ENCODE data around the gene KIDINS220.
"Not testable (repeated sequence)": the region's sequence is repeated elsewhere in the genome, so short reads cannot be mapped to it uniquely, and the experiment has no call there.

KIDINS220 gene

DNA sequence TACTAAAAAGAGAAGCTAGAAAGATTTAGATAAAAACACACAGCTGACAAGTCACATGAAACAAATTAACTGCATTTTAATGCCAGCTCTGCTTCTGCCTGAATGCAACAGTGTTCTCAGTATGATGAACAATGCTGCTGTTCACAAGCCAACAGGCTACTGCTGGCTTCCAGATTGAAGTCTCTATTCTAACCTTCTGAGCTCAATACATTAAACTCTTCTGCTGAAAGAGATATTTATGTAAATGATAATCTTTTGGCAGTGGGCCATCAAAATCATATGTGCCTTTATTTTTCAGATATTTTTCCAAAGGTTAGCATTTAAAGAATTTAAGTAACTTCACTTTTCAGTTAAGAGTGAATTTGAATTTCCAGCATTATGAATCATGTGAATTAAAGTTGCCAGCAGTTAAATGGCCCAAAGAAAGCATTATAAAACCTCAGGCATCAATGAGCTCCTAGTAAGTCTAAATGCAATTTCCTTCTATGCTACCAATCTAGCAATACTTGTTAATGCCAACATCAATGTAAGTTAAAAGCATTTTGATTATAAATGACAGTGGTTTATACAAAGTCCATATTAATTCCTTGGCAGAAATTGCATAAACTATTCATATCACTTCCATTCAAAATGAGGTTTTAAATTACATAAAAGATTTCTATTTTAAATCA is 83.2 kb downstream of the KIDINS220 start:
- DNase-seq (ENCODE audit: low spot score) = peak; percentile 40

DNA sequence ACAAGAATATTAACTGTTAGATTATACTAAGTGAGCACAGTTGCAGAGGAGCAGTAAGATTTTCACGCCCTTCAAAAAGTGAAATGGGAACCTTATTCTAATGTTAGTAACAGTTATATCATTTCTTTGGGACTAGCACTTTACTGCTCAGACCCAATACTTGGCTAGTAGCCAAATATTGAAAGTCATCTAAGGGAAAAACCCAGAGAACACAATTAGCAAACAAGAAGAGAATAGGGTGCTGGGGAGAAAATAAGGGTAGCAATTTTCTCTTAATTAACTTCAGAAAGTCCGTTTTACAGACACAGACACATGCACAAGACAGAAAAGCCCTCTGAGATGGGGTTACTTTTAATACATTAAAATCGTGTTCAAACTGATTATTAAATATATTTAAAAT is 83.8 kb downstream of the KIDINS220 start:
- no peak for DNase-seq (ENCODE audit: low spot score)

DNA sequence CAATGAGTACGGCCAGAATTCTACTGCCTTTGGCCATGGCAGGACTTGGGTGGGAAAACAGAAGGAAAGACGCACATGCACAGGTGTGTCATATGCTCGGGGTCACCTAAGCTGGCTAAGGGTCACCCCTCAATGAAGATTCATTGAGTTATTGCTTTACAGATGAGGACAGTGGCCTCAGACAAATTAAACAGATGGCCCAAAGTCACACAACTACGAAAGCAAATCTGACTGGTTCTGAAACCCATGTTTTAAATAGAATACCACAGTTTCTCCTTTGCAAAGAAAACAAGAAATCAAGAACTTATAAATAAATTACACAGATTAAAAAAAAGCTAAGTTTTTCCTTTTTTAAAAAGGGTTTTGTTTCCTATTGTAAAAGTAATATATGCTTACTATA is 85.0 kb downstream of the KIDINS220 start:
- no peak for DNase-seq (ENCODE audit: low spot score)

DNA sequence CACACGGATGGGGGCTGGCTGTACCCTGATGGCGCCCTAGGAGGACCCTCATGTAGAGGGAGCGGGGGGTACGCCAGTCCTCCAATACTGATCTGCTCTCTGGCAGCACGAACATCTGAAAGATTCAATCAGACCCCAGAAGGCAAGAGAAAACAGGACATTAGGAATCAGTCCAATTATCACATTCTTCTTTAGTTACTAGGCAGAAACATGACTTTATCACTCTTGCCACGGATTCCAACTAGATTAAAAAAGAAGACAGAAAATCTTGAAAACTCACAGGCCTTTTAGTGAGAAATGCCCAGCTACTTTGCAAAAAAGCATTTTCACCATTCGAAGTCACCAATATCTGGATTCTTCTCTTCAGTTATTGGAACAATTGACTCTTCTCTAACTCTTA is 87.2 kb downstream of the KIDINS220 start:
- DNase-seq (ENCODE audit: low spot score) = peak; percentile 19

DNA sequence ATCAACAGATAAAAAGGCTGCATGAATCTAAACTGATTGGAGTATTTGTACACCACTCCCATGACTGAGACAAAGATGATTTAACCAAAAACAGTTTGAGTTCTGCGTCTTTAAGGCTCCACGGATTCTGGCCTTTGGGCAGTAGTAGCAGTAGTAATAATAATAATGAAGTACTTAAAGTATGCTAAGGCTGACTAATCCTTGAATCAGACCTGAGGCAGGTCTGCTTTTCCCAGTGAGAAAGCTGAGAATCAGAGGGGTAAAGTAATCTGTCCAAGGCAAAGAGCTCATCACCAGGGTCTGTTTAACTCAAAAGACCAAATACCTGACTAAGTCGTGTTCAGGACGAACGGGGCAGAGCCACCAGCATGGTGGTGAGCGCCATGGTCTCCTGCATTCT is 94.2 kb downstream of the KIDINS220 start:
- no peak for DNase-seq (ENCODE audit: low spot score)

DNA sequence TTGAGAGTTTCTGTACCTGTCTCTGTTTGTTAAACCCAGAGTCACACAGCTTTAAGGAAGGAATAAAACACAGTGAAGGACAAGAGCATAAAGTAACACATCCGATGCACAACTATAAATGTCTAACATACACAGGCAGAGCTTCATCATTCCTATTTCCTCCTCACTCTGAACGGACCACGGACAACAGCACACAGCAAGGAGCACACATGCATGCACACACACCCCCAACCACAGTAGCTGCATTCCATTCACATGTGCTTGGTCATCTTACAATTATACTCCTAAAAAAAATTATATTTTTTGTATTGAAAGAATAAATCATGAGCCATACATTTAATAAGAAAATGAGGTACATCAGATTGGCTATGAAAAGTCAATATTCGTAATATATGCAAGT is 97.3 kb downstream of the KIDINS220 start:
- no peak for DNase-seq (ENCODE audit: low spot score)

DNA sequence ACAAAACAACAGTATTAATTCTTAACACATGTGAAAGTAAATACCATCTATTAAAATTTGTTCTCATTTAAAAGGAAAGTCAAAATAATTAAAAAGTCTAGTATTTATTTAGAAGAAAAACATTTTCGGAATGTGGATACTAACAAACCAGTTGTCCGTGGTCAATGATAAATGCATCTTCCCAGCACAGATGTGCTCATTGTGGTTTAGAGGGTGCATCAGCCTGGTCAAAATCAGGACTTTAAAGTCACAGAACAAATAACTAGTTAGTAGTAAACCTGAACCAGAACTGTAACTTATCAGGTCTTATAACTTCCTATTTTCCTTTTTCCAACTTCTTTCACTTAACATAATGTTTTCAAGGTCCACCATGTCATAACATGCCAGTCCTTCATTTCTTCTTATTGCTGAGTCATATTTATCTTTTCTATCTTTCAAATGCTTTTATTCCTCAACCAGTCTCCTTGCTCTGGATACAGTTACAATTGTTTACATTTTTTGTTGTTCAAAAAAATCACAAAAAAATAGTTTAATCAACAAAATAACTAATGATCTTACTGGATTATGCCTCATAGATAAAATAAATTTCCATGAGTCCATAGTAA is 99.7 kb downstream of the KIDINS220 start:
- DNase-seq (ENCODE audit: low spot score) = peak; percentile 57

DNA sequence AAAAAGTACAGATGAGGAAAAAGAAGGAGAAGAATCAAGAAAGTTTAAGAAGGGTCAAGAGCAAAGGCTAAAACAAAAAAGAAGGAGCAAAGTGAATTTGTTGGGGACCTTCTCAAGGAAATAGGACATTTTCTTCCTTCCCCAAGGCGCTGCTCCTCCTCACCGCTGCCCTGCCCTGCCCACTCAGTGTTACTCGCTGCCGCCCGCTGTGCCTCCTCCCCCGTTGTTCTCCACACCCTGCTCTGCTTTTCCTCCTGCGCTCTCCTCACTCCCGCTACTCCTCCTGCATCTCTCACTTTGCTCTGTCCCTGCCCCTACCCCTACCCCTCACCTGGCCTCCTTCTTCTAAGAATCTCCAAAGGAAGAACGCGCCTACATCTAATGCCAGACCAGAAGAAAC is 104.8 kb downstream of the KIDINS220 start:
- no peak for DNase-seq (ENCODE audit: low spot score)

DNA sequence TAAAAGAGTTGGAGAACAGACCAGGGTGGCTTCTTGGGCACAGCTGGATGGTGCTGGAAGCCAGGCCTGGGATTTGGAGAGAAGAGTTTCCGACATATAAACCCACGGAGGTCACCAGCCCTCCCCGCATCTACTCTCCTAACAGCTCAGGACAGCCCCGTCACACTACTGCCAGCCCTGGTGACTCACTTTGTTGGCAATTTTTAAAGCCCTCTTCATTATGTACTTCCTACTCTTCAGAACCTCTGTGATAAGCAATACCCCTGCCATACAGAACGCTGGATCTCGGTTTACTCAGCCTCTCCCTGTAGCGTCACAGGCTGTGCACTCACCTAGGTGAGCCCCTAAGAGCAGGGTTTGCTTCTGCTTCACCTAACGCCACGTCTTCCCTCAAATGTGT is 107.5 kb downstream of the KIDINS220 start:
- DNase-seq (ENCODE audit: low spot score) = no peak

DNA sequence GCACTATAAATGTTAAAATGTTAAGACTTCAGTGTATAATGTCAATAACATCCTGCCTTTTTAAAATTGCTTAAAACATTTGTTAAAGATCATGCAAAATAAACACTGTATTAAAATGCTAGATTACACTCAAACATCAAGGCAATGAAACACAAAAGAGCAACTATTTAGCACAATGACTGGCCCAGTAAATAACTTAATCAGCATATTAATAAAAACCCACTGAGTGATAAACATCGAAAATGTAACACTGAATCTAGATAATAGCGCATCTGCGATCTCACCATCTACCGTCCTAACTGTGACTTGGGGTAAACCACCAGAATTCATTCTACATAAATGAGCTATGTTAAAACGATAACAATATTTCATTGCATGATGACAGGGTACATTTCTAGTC is 108.3 kb downstream of the KIDINS220 start:
- DNase-seq (ENCODE audit: low spot score) = not testable (repeated sequence)

DNA sequence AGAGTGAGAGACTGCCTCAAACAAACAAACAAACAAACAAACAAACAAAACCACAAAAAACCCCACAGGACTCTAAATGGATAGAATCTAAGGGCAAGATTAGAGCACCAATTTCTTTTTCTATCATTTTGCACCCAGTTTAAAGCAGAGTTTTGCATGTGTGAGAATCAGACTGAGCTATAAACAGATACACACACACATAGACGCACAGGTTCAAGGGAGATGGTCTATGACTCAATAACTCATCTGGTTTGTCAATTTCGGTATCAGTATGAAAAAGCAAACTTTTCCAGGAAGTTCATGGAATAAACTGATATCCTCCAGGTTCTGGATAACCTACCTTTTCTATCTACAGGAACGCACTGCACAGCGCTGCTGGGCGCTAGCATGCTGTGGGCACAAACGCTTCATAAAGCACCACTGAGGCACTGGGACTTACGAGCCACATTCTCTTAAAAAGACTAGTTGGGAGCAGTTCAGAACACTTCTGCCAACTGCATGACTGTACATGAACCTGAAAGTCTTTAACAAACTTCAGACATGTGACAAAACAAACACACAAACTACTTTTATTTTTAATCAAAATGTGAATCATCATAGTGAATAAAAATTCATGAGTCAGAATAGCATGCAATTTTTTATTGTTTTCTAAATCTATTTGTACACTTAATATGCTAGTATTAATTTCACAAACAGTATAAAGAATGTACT is 109.0 kb downstream of the KIDINS220 start:
- DNase-seq (ENCODE audit: low spot score) = no peak

DNA sequence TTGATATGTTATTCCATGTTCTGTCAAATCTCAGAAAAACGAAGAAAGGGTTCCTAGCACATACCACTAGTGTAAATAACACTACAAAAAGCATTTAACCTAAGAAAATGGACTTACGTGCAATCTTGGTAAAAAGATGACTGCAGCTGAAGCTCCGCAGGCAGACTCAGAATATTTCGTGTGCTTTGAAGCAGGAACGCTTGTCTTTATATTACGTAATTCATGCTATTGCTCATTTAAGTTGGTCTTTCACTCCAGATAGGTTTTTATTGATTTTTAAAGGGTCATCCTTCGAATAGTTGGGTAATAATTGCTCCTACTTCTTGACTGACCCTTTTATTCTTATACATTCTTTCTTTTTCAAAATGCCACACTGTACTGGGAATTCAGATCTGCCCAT is 111.6 kb downstream of the KIDINS220 start:
- DNase-seq (ENCODE audit: low spot score) = no peak

DNA sequence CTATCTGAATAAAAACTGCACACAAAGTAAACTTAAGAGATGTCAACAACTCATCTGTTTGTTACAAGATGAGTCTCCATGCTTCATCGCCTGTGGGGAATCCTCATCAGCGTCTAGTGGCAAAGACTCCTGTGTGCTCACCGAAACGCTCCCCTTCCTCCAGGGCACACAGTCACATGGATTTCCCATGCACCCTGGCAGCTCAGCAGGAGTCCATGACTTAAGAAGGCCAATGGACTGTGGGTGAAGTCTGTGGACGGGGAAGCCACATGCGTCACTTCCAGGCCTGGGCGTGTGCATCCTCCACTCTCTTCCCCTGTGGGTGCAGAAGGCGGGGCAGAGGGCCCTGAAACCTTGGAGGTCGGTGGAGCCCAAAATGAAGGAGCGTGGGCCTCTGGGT is 114.4 kb downstream of the KIDINS220 start:
- DNase-seq (ENCODE audit: low spot score) = no peak

DNA sequence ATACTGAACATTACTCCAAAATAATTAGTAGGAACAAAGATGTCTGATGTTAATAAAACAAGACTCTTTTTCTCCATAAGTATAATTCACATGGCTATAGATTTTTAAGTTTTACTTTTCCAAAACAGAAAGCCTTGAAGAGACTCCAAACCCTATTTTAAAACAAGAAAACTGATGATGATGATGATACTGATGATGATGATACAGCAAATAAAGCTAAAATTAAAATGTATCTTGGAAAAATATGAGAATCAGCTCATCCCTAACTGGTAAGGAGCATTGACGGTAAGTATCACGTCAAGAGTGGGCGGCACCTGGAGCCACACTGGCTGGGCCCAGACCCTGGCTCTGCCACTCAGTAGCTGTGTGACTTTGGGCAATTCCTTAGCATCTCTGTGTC is 116.0 kb downstream of the KIDINS220 start:
- no peak for DNase-seq (ENCODE audit: low spot score)

DNA sequence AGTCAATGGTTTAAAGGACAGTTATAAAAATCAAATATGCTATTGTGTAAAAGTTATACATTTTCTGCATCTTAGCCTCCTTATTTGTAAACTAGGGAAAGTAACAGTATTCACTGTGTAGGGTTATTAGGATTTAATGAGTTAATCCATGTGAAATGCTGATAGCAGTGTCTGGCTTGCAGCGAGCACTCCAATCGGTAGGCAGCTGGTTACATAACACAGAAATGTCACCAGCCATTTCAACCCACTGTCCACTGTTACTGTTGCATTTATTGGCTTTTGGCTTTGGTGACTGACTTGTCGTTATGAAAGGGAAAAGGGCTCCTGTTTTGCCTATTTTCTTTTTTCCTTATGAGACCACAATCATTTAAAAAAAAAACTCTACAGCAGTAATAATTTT is 116.7 kb downstream of the KIDINS220 start:
- DNase-seq (ENCODE audit: low spot score) = no peak

DNA sequence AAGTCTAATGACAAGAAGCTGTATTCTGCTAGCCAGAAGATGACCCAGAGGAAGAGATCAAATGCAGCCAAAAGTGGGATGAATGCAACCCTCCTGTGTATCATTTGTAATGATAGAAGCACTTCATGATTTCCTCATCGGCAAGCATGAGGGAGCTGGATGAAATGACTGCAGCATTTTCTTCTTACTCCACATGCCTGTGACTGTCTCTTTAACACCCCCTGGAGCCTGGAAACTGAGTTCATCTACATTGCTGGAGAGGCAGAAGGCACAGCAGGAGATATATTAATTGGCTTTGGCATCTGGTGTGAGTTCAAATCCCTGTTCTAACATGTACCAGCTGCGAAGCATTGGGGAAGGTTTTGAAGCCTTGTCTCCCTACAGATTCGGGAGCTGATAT is 117.9 kb downstream of the KIDINS220 start:
- peak; percentile 39 for DNase-seq (ENCODE audit: low spot score)

DNA sequence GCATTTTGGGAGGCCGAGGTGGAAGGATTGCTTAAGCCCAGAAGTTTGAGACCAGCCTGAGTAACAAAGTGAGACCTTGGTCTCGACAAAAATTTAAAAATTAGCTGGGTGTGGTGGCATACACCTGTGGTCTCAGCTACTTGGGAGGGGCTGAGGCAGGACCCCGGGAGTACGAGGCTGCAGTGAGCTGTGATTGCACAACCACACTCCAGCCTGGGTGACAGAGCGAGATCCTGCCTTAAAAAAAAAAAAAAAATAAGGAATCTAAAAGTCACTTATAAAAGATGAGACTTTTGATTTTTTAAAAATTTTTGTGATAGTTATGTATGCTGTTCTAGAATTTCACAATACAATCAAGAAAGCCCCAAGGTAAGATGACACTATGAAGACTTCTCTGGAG is 122.4 kb downstream of the KIDINS220 start:
- DNase-seq (ENCODE audit: low spot score) = no peak

DNA sequence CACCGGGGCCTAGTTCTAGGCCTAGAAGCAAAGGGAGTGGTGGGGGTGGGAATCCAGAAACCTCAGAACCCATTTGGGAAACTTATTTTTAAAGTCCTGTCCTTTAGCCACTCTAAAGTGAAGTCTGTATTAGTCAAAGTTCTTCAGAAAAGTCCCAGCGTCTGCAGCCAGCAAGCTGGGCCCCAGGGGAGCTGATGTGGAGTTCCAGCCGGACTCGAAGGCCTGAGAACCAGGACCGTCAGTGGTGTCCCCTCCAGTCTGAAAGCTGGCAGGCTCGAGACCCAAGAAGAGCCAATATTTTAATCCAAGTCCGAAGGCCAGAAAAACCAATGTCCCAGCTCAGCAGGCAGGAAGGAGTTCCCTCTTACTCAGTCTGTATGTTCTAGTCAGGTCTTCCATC is 123.1 kb downstream of the KIDINS220 start:
- no peak for DNase-seq (ENCODE audit: low spot score)

DNA sequence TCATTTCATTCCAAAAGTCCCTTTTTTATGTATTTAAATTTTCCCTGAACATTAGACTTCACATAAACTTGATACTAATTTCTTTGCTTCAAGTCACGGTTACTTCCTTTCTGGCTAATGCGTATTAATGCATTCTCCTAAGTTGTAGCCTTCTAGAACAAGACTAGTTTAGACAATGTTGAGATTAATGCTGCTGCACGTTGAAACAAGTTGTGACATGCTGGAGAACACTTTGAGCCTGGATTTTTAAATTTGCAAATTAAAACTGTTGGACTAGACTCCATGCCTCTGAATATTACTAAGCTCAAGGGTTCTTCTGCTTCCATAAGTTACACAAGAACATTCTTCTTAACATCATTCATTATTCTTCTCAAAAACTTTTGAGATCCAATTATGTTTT is 126.5 kb downstream of the KIDINS220 start:
- DNase-seq (ENCODE audit: low spot score) = no peak

DNA sequence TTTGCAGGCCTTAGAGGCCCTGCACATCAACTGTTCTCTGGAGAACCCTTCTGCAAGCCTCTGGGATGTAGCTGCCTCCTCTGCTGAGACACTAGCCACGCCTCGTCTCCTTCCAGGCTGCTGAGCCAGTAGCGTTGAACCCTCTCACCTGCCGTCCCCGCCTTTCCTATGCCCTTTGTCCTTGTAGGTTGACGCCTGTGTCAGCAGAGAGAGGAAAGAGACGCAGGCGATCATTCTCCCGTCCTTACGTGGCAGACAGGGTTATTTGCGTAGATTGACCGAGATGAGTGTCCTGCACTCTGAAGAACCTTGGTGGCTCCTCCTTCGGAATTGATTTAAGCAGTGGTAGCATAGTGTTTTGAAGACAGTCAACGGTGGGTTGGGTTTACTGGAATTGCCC is 127.8 kb downstream of the KIDINS220 start:
- no peak for DNase-seq (ENCODE audit: low spot score)

DNA sequence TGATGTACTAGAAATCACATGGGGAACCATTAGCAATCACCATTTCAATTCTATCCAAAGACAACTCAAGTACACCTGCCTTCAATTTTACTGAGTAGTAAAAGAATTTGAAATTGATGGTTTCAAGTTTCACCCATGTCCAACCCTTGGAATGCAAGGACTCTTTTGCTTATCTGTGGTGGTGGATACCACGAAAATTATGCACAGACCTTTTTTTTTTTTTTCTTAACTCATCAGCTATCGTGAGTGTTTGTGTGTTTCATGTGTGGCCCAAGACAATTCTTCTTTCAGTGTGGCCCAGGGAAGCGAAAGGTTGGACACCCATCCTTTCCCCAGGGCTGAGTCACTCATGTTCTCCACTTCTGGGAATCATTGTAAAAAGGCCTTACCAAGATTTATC is 132.5 kb downstream of the KIDINS220 start:
- DNase-seq (ENCODE audit: low spot score) = no peak

DNA sequence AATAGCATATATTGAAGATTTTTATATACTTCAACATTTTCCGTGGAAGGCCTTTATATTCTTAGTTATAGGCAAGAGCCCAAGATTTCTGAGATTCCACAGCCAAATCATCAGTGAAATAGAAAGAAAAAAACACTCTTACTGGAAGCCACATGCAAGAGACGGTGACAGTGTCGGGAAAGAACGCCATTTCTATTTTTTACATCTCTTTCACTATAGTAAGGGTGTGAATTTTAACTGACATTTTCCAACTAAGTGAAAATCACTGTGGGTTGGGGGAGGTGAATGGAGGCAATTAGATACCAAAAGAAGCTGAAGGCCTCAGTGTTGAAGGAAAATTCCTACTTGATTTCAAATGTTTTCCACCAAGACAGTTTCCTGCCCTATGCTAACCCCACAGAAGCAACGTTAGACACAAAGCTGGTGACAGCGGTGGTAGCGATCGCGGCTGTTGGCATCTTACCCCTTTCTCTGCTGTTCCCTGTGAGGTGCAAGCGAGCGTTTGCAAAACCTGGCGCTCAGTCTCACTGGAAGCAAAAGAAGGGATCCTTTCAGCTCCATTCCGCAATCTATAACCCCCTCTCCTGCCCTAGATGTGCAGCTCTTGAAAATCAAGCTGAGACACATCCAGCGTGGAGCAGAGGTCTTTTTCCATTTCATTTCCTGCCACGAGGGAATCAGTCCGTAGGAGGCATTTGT is 135.6 kb downstream of the KIDINS220 start:
- DNase-seq (ENCODE audit: low spot score) = no peak

DNA sequence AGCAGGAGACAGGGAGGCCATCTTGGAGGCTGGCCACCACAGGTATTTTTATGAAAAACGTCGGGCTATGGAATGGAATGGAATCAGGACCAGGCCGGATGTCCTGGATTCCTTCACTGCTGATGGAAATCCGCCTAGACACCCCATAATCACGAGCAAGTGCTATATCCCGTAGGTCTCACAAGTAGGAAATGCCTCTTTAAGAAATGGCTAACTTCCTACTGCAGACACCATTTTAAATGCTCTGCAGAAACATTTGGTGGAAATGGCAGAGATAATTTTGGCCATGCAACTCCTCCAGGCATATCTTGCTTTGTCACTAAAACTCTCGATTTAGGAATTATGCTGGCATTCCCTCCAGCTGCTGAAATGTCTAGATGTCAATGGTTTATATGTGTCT is 137.6 kb downstream of the KIDINS220 start:
- DNase-seq (ENCODE audit: low spot score) = no peak
